Esophagus squamous epithelium (tissue), 4 donors: ENCODE data around the gene SLC6A3.

Experiments
- POLR2A ChIP-seq, 4 donors: fragments of 450-650 bp; IDR thresholded peaks; one replicate each; pipeline ENCODE4 v1.6.1; 2017; ENCODE audit warnings: antibody characterized with exemption in 4 of 4, mild to moderate bottlenecking in 4 of 4, moderate library complexity in 3 of 4
- TF ChIP-seq, protein P1 (sequence below), 6 experiments: fragments of 450-650 bp in 4 of 6; fragments of 200-600 bp in 2 of 6; sonication (generic) in 2 of 6; IDR thresholded peaks; one replicate each; pipeline ENCODE4 v1.5.1; 2016 to 2019; ENCODE audit warnings: antibody characterized with exemption in 6 of 6, mild to moderate bottlenecking in 4 of 6, moderate library complexity in 4 of 6

DNA sequence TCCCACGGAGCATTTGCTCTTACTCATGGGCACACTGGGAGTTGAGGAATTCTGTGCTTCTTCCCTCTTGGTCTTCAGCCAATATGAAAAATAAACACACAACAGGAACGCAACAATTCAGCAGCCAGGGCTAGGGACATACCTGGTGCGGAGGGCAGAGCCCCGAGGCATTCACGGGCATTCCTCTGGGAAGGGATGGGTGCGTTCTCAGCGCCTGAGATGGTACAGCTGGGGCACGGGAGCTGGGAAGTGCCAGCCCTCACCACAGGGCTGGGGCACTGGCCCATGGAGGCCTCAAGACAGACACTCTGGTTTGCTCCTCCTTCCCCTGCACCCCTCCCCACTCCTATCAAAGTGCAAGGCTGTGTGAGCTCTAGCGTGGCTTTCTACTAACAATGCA, 2.1 kb downstream of the SLC6A3 start:
- TF ChIP-seq, protein P1, sequence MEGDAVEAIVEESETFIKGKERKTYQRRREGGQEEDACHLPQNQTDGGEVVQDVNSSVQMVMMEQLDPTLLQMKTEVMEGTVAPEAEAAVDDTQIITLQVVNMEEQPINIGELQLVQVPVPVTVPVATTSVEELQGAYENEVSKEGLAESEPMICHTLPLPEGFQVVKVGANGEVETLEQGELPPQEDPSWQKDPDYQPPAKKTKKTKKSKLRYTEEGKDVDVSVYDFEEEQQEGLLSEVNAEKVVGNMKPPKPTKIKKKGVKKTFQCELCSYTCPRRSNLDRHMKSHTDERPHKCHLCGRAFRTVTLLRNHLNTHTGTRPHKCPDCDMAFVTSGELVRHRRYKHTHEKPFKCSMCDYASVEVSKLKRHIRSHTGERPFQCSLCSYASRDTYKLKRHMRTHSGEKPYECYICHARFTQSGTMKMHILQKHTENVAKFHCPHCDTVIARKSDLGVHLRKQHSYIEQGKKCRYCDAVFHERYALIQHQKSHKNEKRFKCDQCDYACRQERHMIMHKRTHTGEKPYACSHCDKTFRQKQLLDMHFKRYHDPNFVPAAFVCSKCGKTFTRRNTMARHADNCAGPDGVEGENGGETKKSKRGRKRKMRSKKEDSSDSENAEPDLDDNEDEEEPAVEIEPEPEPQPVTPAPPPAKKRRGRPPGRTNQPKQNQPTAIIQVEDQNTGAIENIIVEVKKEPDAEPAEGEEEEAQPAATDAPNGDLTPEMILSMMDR (IDR thresholded peaks at IDR 0.05): no peak
- TF ChIP-seq POLR2A (IDR thresholded peaks at IDR 0.05): no peak
